ENCODE data around the gene PRDM12. TPM values are rescaled to one million over a fixed set of nuclear protein-coding genes. Genes with fewer than 3 reads are reported as not detected.

PRDM12 gene
- total RNA-seq, 1 donor from 2014 or later: 0.98 TPM

DNA sequence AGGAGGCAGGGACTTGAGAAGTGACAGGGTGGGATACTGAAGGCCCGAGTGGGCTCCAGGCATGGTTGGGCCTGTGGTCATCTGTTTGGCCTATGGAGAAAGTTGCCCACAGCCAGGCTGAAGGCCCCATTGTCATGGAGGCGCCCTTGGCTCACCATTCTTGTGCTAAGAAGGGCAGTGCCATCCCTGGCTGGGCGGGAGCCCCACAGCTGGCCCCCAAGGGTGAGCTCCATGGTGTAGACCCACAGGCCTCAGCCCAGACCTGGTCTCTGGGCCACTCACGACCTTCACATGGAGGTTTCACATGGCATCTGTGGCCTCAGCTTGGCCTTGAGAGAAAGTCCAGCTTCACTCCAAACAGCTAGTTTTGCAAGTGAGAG, 34.3 kb upstream of the PRDM12 start:
- H3K36me3 Mint-ChIP-seq (ENCODE audit: unreplicated experiment): peaks cover 8% of the 10 kb centered on the region
- H3K27me3 Mint-ChIP-seq (ENCODE audit: unreplicated experiment): peaks cover 4% of the 10 kb centered on the region

DNA sequence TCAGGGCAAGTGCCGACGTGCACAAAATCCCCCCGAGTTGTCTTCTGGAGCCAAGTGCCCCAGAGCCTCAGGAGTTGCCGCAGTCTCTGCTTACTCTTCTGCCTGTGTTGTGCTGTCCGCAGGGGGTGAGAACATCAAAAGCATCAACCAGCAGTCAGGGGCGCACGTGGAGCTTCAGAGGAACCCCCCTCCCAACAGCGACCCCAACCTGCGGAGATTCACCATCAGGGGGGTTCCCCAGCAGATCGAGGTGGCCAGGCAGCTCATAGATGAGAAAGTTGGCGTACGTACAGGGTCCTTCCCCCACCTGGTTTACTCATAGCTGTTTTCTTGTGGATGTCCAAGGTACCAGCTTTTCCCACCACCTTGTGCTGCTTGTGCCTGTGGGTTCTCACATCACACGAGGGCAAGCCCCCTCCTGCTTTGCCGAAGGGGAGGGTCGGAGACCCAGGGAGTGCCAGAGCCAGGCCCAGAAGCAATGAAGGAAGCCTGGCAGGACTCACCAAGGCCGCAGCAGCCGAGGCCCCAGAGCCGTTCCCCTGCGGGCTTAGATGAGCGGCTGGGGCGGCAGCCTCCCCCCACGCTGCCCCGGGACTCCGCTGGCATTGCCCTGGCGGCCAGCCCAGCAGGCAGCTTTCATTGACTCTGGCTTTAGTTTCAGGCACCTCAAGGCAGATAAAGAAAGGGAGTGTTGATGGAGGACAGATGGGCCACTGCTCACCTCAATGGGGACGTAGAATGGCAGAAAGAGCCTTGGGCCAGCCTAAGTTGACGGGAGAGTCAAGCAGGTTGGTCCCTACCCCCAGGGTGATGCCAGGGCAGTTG, 33.7 kb upstream of the PRDM12 start:
- no peak for DNase-seq
- TF ChIP-seq, protein P1, sequence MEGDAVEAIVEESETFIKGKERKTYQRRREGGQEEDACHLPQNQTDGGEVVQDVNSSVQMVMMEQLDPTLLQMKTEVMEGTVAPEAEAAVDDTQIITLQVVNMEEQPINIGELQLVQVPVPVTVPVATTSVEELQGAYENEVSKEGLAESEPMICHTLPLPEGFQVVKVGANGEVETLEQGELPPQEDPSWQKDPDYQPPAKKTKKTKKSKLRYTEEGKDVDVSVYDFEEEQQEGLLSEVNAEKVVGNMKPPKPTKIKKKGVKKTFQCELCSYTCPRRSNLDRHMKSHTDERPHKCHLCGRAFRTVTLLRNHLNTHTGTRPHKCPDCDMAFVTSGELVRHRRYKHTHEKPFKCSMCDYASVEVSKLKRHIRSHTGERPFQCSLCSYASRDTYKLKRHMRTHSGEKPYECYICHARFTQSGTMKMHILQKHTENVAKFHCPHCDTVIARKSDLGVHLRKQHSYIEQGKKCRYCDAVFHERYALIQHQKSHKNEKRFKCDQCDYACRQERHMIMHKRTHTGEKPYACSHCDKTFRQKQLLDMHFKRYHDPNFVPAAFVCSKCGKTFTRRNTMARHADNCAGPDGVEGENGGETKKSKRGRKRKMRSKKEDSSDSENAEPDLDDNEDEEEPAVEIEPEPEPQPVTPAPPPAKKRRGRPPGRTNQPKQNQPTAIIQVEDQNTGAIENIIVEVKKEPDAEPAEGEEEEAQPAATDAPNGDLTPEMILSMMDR (IDR thresholded peaks at IDR 0.05; ENCODE audit: partially characterized antibody, unreplicated experiment): no peak
- Mint-ChIP-seq H3K4me3 (ENCODE audit: unreplicated experiment) (no peak overlapping the region), H3K9me3 (ENCODE audit: unreplicated experiment) (peaks cover 6% of the 10 kb centered on the region), H3K4me1 (ENCODE audit: low read depth, unreplicated experiment) (peaks cover 27% of the 10 kb centered on the region), H3K36me3 (ENCODE audit: unreplicated experiment) (peaks cover 8% of the 10 kb centered on the region), H3K27ac (ENCODE audit: unreplicated experiment) (no peak overlapping the region), H3K27me3 (ENCODE audit: unreplicated experiment) (peaks cover 4% of the 10 kb centered on the region)

More for the DNA sequence above, 34.3 kb upstream of the PRDM12 start:
- TF ChIP-seq, protein P1 (IDR thresholded peaks at IDR 0.05; ENCODE audit: partially characterized antibody, unreplicated experiment): no peak
- Mint-ChIP-seq H3K9me3 (ENCODE audit: unreplicated experiment) (peaks cover 6% of the 10 kb centered on the region), H3K27ac (ENCODE audit: unreplicated experiment) (no peak overlapping the region), H3K4me3 (ENCODE audit: unreplicated experiment) (no peak overlapping the region), H3K4me1 (ENCODE audit: low read depth, unreplicated experiment) (peaks cover 24% of the 10 kb centered on the region)
- no peak for DNase-seq

DNA sequence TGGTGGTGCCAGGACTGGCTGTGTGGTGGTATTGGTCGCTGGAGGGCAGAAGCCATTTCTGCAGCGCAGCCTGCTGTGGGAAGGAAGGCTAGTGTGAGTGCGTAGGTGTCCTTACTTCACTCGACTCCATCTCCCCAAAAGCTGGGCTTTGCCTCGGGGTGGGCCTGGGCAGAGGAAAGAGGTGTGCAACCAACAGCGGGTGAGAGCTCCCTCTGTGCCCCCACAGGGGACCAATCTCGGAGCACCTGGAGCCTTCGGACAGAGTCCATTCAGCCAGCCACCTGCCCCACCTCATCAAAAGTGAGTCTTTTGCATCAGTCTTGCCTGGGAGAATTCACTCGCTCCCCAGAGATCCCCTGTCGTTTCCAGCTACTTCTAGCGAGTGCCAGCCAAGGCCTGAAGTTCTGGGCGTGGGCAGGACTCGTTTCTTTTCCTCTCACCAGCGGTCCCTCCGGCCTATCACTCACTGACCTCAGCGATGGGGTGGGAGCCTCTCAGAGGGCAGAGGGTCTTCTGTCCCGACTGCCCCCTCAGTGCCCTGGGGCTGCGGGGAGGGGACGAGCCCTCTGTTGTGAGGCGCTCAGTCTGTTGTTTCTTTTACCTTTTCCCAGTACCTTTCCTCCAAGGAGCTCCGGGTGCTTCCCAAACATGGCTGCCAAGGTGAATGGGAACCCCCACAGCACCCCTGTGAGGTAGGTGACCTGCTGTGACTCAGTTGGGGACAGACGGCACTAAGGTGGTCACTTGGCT, 32.9 kb upstream of the PRDM12 start:
- peaks cover 7% of the 10 kb centered on the region for H3K9me3 Mint-ChIP-seq (ENCODE audit: unreplicated experiment)
- H3K27me3 Mint-ChIP-seq (ENCODE audit: unreplicated experiment): peaks cover 4% of the 10 kb centered on the region
- no peak for DNase-seq
- H3K4me3 Mint-ChIP-seq (ENCODE audit: unreplicated experiment): no peak overlapping the region
- TF ChIP-seq, protein P1 (IDR thresholded peaks at IDR 0.05; ENCODE audit: partially characterized antibody, unreplicated experiment): no peak
- peaks cover 27% of the 10 kb centered on the region for H3K4me1 Mint-ChIP-seq (ENCODE audit: low read depth, unreplicated experiment)
- peaks cover 8% of the 10 kb centered on the region for H3K36me3 Mint-ChIP-seq (ENCODE audit: unreplicated experiment)
- H3K27ac Mint-ChIP-seq (ENCODE audit: unreplicated experiment): no peak overlapping the region

DNA sequence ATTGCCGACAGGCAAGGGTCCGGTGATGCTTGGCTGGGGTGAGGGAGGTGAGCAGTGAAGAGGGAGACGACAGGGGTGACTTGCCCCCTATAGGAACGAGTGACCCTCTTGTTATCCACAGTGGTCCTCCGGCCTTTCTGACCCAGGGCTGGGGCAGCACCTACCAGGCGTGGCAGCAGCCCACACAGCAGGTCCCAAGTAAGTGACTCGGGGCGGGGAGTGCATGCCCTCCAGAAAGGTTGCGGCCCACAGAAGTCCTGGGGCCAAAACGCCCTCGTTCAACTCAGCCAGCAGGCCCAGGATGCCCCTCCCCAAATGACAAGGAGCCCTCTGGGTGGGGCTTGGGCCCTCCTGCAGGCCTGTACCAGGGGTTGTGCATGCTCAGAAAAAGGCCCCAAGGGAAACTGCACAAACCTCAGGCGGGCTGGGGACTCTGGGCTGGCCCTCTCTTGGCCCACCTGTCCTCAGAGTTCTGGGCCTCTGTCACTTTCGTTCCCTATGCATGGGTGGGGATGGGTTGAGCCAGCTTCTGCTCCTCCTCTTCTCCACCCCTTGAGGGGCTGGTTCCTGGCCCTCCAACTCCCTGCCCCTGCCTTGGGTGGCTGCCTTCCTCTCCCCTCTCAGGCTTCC, 32.2 kb upstream of the PRDM12 start:
- DNase-seq: no peak
- H3K27me3 Mint-ChIP-seq (ENCODE audit: unreplicated experiment): peaks cover 4% of the 10 kb centered on the region
- H3K4me3 Mint-ChIP-seq (ENCODE audit: unreplicated experiment): no peak overlapping the region
- H3K27ac Mint-ChIP-seq (ENCODE audit: unreplicated experiment): no peak overlapping the region
- H3K4me1 Mint-ChIP-seq (ENCODE audit: low read depth, unreplicated experiment): peaks cover 23% of the 10 kb centered on the region
- H3K36me3 Mint-ChIP-seq (ENCODE audit: unreplicated experiment): peaks cover 8% of the 10 kb centered on the region
- TF ChIP-seq, protein P1 (IDR thresholded peaks at IDR 0.05; ENCODE audit: partially characterized antibody, unreplicated experiment): no peak
- H3K9me3 Mint-ChIP-seq (ENCODE audit: unreplicated experiment): peaks cover 8% of the 10 kb centered on the region

Measured in glutamatergic neuron (in vitro differentiated cells).